ELR (cell line): ENCODE data around the gene METTL16.
"Not testable (repeated sequence)": the region's sequence is repeated elsewhere in the genome, so short reads cannot be mapped to it uniquely, and the experiment has no call there.

Experiments used
- DNase-seq: peaks from one replicate; pipeline ENCODE4 v3.0.0-alpha.2; 2015; ENCODE audit warnings: low read depth

METTL16 gene

GRCh38 chr17:2450016-2450650, 61.6 kb downstream of the METTL16 start:
- DNase-seq = no peak

- DNase-seq = no peak
These were observed 62.2 kb downstream of the METTL16 start for GRCh38 chr17:2449486-2449885.

- not testable (repeated sequence) for DNase-seq
These were observed 64.2 kb downstream of the METTL16 start for GRCh38 chr17:2447479-2447878.

- no peak for DNase-seq
These were observed 66.0 kb downstream of the METTL16 start for GRCh38 chr17:2445638-2446037.

- no peak for DNase-seq
These were observed 67.3 kb downstream of the METTL16 start for GRCh38 chr17:2444382-2444781.

- no peak for DNase-seq
These were observed 69.5 kb downstream of the METTL16 start for GRCh38 chr17:2442166-2442565.

GRCh38 chr17:2440930-2441329, 70.8 kb downstream of the METTL16 start:
- no peak for DNase-seq

GRCh38 chr17:2439997-2440396, 71.7 kb downstream of the METTL16 start:
- peak; percentile 73 for DNase-seq

GRCh38 chr17:2438823-2439222, 72.9 kb downstream of the METTL16 start:
- peak; percentile 80 for DNase-seq

- no peak for DNase-seq
These were observed 75.3 kb downstream of the METTL16 start for GRCh38 chr17:2436316-2436905.

GRCh38 chr17:2435862-2436261, 75.8 kb downstream of the METTL16 start:
- no peak for DNase-seq

GRCh38 chr17:2435181-2435741, 76.4 kb downstream of the METTL16 start:
- DNase-seq = no peak

GRCh38 chr17:2433696-2434095, 78.0 kb downstream of the METTL16 start:
- DNase-seq = peak; percentile 93

GRCh38 chr17:2427910-2428309, 83.8 kb downstream of the METTL16 start:
- no peak for DNase-seq

- no peak for DNase-seq
These were observed 84.5 kb downstream of the METTL16 start for GRCh38 chr17:2427215-2427614.

GRCh38 chr17:2423271-2423670, 88.4 kb downstream of the METTL16 start:
- DNase-seq = no peak

- DNase-seq = peak; percentile 41
These were observed 90.2 kb downstream of the METTL16 start for GRCh38 chr17:2421315-2422147.

- no peak for DNase-seq
These were observed 91.5 kb downstream of the METTL16 start for GRCh38 chr17:2420176-2420575.

GRCh38 chr17:2419486-2419885, 92.2 kb downstream of the METTL16 start:
- DNase-seq = no peak

GRCh38 chr17:2418572-2418971, 93.1 kb downstream of the METTL16 start:
- DNase-seq = no peak

- peak; percentile 88 for DNase-seq
These were observed 95.5 kb downstream of the METTL16 start for GRCh38 chr17:2416010-2416734.

- DNase-seq = no peak
These were observed 96.6 kb downstream of the METTL16 start for GRCh38 chr17:2415081-2415480.
